HL-60 (cell line): Measurements from ENCODE around the gene PSMD8.

Experiments
- DNase-seq, 2 experiments: peaks; one replicate each; pipeline ENCODE4 v3.0.0-alpha.2; 2010 to 2020; ENCODE audit warnings: low read depth in 1 of 2, low spot score in 1 of 2
- H3K27ac ChIP-seq: fragments of 250-450 bp; sonication (Bioruptor Pico); replicated peaks from 2 replicates; pipeline ENCODE4 v1.5.1; 2020; ENCODE audit warnings: mild to moderate bottlenecking, moderate library complexity
- H3K27me3 ChIP-seq: fragments of 250-450 bp; sonication (Bioruptor Pico); 2 replicates; pipeline ENCODE4 v1.5.1; 2021; ENCODE audit warnings: mild to moderate bottlenecking, moderate library complexity; ENCODE audit not compliant: insufficient read depth, poor library complexity, severe bottlenecking
- H3K4me3 ChIP-seq: replicated peaks from 2 replicates; pipeline ENCODE4 v1.5.1; 2011; ENCODE audit warnings: mild to moderate bottlenecking, control low read depth, low read length; ENCODE audit not compliant: insufficient read depth
- CTCF ChIP-seq: IDR thresholded peaks from one replicate; pipeline ENCODE4 v1.5.1; 2011; ENCODE audit warnings: low read length, control low read depth, inconsistent platforms; ENCODE audit not compliant: insufficient read depth
- GABPA ChIP-seq: IDR thresholded peaks from 2 replicates; pipeline ENCODE4 v1.6.1; 2012; ENCODE audit warnings: low read depth
- POLR2AphosphoS5 ChIP-seq: IDR thresholded peaks from 2 replicates; pipeline ENCODE4 v1.6.1; 2012; ENCODE audit warnings: low read depth
- REST ChIP-seq: IDR thresholded peaks from 2 replicates; pipeline ENCODE4 v1.6.1; 2012; ENCODE audit warnings: low read depth; ENCODE audit not compliant: insufficient replicate concordance
- SPI1 ChIP-seq: IDR thresholded peaks from 2 replicates; pipeline ENCODE4 v1.6.1; 2012; ENCODE audit warnings: low read depth, mild to moderate bottlenecking, borderline replicate concordance

Gene PSMD8

GRCh38 chr19:38383743-38384142 is 9.4 kb downstream of the PSMD8 start:
- no peak for DNase-seq
- TF ChIP-seq CTCF (no peak), POLR2AphosphoS5 (no peak), REST (no peak), SPI1 (no peak), GABPA (no peak)
- no peak overlapping the region for H3K4me3 ChIP-seq
- H3K27me3 ChIP-seq = peaks cover 8% of the 10 kb centered on the region
- no peak overlapping the region for H3K27ac ChIP-seq

GRCh38 chr19:38384209-38385027 is 10.0 kb downstream of the PSMD8 start:
- Histone ChIP-seq H3K4me3 (no peak overlapping the region), H3K27me3 (peaks cover 13% of the 10 kb centered on the region), H3K27ac (no peak overlapping the region)
- DNase-seq = no peak
- TF ChIP-seq SPI1 (no peak), CTCF (peak; percentile 14)

GRCh38 chr19:38385057-38385803 is 10.9 kb downstream of the PSMD8 start:
- Histone ChIP-seq H3K27ac (no peak overlapping the region), H3K4me3 (no peak overlapping the region), H3K27me3 (peaks cover 16% of the 10 kb centered on the region)
- no peak for DNase-seq
- no peak for TF ChIP-seq CTCF
- no peak for TF ChIP-seq SPI1
- TF ChIP-seq POLR2AphosphoS5 = no peak
- no peak for TF ChIP-seq REST
- no peak for TF ChIP-seq GABPA
